NK-92 treated with Interleukin-12 subunit alpha and Interleukin-12 subunit beta, amount 100 ng/mL, for 24 hours (cell line): ENCODE measurements around the gene ZSCAN16.
"Not testable (repeated sequence)": the region's sequence is repeated elsewhere in the genome, so short reads cannot be mapped to it uniquely, and the experiment has no call there.

Experiments used
- DNase-seq: peaks from one replicate; lab custom pipeline; 2025; lab: John Stamatoyannopoulos, UW

Gene ZSCAN16

GRCh38 chr6:28124350-28124970 lies at the start of gene ZSCAN16:
Gene ZSCAN16 (plus strand): TSS chr6:28124609. CDS start chr6:28125444, 835 bp downstream.
- DNase-seq = peak; percentile 68

GRCh38 chr6:28078050-28078449 lies 46.4 kb upstream of the ZSCAN16 start:
- DNase-seq = no peak

DNA sequence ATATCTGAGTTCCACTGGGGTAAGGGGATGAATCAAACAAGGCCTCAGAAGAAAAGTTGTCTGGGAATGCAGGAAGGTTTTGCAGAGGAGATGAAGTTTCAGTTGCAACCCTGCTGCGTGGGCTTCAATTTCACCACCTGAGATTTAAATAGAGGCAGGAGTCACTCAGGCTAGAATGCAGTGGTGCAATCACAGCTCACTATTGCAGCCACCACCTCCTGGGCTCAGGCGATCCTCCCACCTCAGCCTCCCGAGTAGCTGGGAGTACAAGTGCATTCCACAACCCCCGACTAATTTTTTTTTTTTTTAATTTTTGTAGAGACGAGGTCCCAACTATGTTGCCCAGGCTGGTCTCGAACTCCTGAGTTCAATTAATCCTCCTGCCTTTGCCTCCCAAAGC lies 45.6 kb upstream of the ZSCAN16 start:
- no peak for DNase-seq

GRCh38 chr6:28080381-28080630 lies 44.1 kb upstream of the ZSCAN16 start, which contains the start of gene ZNF165:
Gene ZNF165 (plus strand): TSS chr6:28080568. CDS start chr6:28085481, 4,913 bp downstream.
- DNase-seq = not testable (repeated sequence)

DNA sequence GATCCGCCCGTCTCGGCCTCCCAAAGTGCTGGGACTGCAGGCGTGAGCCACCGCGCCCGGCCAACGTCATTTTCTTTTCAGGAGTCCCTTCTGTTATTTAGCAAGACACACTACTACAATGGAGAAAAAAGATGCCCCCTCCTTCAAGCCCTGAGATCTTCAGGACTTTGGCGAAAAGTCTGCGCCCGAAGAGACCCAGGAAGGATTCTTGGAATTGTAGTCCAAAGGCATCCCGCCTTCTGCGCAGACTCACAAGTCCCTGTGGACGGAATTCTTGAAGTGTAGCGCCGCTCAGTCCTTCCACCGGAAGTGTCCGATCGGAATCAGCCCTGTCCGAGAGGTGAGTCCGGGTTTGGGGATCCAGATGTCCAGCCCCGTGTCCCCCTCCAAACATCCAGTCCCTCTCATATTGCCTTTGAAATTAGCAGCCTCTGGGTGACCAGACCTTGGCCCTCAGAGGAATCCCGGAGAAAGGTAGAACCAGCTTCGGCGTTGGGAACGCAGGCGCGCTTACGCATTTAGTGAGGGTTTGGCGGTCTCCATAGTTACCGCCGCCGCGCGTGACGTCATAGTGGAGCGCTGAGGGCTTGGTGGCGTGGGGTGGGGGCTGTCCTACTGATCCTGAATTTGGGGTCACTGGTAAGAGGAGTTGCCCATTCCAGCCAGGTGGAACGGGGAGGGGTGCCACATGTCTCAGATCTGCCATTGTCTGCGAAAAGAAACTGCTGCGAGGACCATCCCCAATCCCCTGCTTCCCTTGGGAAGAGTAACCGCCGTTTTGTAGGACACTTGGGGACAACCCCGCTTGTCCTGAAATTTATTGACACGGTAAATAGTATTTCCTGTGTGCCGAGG lies 43.6 kb upstream of the ZSCAN16 start:
- DNase-seq = peak; percentile 83

DNA sequence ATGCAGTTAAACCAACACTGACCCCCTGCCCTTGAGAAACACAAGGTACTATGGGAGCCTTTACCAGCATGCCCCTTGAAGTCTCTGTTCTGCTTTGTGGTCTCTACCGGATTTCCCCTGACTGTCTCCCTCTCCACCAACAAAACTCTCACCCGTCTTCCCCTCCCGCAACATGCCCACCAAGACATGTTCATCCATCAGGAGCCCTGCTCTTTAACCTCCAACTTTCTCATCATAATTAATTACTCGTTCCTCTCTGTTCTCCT lies 43.0 kb upstream of the ZSCAN16 start:
- no peak for DNase-seq

DNA sequence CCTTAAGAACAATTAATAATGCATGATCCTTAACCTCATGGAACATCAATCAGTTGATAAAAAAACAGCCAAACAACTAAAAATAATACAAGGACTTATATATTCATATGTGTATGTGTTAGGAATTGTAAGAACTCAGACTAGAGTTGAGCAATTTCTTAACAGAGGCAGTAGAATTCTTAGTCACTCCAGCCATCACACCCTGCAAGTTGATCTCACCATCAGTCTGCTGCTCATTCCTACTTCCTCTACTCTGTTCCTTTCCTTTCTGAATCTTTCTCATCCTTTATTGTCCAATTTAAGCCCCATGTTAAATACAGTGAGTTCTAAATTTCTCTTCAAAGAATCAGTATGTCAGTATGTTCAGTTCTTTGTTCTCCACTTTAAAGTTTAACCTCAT lies 41.5 kb upstream of the ZSCAN16 start:
- DNase-seq = no peak

- no peak for DNase-seq
Measured at GRCh38 chr6:28089054-28089453, 35.4 kb upstream of the ZSCAN16 start.

DNA sequence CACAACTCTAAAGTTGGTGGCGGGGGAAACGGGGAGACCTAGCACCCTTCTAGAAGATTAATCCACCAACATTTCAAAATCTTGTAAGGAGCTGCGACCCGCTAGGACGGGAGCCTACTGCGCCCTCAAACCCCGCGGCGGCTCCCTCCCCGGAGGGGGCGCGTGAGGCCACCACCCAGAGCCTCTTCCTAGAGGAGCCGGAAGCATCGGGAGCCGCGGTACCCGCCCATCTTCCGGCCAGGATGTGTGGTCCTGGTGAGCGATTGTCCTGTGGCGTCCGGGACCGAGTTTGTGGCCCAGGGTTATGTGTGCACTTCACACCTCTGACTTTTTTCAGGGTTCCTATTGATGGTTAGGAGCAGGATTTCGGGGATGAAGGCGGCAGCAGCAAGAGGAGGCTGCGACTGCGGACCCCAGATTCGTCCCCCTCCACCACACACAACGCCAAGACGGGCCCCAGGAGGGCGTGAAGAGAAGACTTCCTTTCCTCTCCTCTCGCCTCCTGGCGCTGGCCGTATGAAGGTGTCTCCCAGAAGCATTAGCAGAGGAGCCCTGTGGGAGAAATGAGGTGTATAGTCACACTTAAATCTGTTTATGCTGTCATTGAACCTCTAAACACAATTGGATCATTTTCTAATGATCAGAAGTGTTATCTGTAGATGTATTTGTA lies 33.4 kb upstream of the ZSCAN16 start:
- no peak for DNase-seq

DNA sequence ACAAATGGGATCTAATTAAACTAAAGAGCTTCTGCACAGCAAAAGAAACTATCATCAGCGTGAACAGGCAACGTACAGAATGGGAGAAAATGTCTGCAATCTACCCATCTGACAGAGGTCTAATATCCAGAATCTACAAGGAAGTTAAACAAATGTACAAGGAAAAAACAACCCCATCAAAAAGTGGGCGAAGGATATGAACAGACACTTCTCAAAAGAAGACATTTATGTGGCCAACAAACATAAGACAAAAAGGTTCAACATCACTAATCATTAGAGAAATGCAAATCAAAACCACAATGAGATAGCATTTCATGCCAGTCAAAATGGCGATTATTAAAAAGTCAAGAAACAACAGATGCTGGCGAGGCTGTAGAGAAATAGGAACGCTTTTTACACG lies 22.2 kb upstream of the ZSCAN16 start:
- not testable (repeated sequence) for DNase-seq

DNA sequence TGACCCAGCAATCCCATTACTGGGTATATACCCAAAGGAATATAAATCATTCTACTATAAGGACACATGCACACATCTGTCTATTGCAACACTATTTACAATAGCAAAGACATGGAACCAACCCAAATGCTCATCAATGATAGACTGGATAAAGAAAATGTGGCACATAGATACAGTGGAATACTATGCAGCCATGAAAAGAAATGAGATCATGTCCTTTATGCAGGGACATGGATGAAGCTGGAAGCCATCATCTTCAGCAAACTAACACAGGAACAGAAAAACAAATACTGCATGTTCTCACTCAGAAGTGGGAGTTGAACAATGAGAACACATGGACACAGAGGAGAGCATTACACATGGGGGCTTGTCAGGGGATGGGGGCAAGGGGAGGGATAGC lies 21.7 kb upstream of the ZSCAN16 start:
- DNase-seq = not testable (repeated sequence)

DNA sequence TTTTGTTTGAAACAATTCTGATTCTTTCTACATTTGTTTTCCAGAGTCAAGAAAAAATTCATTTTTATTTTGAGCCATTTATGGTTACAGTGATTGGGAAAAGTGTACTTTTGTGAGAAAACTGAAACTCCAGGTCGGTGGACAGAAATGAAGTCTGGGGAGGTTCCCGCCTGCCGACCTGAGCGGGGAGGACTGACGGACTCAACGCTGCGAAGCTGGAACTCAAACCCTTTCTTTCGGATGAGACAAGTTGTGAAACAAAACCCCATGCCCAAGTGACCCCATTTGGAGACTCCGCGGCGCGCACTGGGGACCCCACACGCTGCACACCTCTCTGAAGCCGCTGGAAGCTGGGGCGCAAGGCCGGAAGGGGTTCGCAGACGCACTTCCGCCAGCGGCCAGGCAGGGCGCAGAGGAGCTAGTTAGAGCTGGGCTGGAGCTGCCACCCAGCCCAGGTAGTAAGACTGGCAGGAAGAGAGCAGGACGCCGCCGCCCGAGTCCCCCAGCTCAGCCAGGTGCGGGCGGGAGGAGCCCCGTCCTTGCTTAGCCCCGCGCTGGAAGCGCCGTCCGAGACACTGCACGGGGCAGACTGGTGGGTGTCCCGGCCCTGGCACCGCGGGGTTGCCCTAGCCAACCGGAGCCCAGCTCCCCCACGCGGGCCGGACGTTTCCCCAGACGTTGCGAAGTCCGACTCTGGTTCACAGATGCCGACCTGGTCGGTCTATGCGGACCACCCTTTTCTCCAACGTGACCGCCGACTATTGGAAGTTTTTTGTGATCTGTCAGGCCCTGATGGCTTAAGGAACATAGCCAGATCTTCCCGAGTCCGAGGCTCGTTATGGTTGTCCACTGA lies 19.8 kb upstream of the ZSCAN16 start:
- peak; percentile 68 for DNase-seq

- DNase-seq = peak; percentile 9
Measured at GRCh38 chr6:28105245-28105639, 19.2 kb upstream of the ZSCAN16 start.

DNA sequence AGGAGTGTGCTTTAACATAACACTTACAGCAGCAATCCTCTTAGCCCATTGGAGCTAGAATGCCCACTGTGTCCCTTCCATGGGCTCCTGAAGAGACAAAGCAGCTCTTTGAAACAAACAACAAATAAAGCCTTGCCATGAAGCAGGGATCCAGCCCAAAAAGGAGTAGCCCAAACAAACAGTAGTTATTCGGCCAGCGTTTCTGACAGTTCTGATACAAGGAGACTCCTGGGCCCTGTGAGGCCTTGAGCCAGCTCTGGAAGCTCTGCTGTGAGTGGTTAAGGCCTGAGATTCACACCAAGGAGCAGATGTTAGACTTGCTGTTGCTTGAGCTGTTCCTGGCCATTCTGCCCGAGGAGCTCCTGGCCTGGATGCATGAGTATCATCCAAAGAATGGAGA lies 16.9 kb upstream of the ZSCAN16 start:
- DNase-seq = no peak

DNA sequence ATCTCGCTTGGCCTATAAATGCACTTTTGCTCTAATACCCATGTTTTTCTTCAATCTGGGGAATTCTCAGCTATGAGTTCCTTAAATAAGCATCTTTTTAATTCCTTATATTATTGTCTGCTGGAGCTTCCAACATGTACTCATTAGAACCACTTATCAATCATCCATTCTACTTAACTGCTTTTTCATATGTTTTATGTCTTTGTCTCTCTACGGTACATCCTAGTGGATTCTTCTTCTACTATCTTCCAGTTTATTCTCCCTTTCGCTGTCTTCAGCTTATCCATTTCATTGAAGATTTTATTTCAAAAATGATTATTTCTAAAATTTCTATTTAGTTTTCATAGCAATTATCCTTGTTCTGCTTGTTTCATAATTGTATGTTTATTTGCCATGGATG lies 12.4 kb upstream of the ZSCAN16 start:
- DNase-seq = no peak

DNA sequence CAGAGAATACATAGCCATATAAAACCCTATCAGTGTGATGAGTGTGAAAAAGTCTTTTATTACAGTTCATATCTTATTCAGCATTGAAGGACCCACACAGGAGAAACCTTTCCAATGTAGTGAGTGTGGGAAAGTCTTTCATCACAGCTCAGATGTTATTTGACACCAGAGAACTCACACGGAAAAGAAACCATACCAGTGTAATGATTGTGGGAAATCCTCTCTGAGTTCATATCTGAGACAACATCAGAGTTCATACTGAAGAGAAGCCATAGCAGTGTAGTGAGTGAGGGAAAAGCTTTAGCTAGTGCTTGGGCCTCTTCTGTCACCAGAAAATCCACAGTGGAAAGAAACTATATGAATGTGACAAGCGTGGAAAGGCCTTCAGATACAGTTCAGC lies 8.6 kb upstream of the ZSCAN16 start:
- DNase-seq = no peak

- DNase-seq = no peak
Measured at GRCh38 chr6:28117386-28118050, 6.9 kb upstream of the ZSCAN16 start.

DNA sequence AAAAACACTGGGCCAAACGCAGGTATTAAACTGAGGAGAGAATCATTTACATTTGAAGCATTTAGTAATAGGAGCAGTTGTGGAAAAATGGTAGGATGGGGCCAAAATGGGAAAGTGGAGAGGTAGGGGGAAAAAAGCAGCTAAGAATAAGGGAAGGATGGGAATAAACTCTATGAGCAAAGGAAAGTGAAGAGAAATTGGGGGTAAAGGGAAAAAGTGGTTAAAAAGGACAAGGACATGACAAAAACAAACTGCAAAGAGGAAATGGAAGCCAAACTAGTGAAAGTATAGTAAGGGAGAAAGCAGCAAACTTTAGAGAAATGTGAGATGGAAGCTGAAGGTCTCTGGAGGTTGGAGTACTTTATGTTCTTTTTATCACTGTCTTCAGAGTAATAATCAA lies 6.2 kb upstream of the ZSCAN16 start:
- DNase-seq = no peak

DNA sequence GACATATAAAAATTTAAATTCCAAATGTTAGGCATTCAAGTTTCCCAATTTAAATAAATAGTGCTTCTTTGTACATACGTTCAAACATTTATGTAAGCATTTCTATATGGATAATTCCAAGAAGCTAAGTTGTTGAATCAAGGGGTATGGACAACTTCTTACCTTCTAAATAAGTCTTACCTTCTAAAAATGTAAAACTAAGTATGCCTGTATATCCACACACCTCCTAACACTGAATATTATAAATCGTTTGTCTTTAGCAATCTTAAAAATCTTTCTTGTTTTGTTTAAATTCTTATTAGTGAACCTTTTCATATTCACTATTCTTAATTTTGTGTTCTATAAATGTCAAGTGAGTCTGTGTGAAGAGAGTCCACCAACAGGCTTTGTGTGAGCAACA lies 2.5 kb upstream of the ZSCAN16 start:
- DNase-seq = no peak

- DNase-seq = not testable (repeated sequence)
Measured at GRCh38 chr6:28122283-28122682, 2.1 kb upstream of the ZSCAN16 start.

- DNase-seq = no peak
Measured at GRCh38 chr6:28124971-28125353, 553 bp downstream of the ZSCAN16 start.

GRCh38 chr6:28125401-28125800 lies 992 bp downstream of the ZSCAN16 start:
- DNase-seq = no peak
